Measurements from ENCODE around the gene COL7A1.

- TF ChIP-seq POLR2A (IDR thresholded peaks at IDR 0.05) (no peak), POLR2AphosphoS5 (IDR thresholded peaks at IDR 0.05) (no peak), EP300 (IDR thresholded peaks at IDR 0.05) (no peak), CTCF (IDR thresholded peaks at IDR 0.05) (no peak)
Measured at GRCh38 chr3:48562367-48563095, 32.6 kb downstream of the COL7A1 start.
